Stomach smooth muscle (tissue), 2 donors: ENCODE data around the gene ACSL3.

Experiments
- H3K27ac ChIP-seq: one replicate; pipeline ENCODE4 v1.7.0; 2013; ENCODE audit warnings: mild to moderate bottlenecking, low read length, inconsistent platforms
- H3K27me3 ChIP-seq, 2 donors: one replicate each; pipeline ENCODE4 v1.7.0; 2013; ENCODE audit warnings: low read length in 2 of 2; ENCODE audit not compliant: insufficient read depth in 2 of 2, control insufficient read depth in 1 of 2
- H3K36me3 ChIP-seq, 2 donors: one replicate each; pipeline ENCODE4 v1.7.0; 2013; ENCODE audit warnings: low read length in 2 of 2; ENCODE audit not compliant: control insufficient read depth in 2 of 2, insufficient read depth in 2 of 2
- H3K4me1 ChIP-seq: one replicate; pipeline ENCODE4 v1.7.0; 2013; ENCODE audit warnings: low read length; ENCODE audit not compliant: control insufficient read depth, insufficient read depth
- H3K4me3 ChIP-seq, 2 donors: one replicate each; pipeline ENCODE4 v1.7.0; 2013; ENCODE audit warnings: low read length in 2 of 2
- H3K9ac ChIP-seq, 2 donors: one replicate each; pipeline ENCODE4 v1.7.0; 2013; ENCODE audit warnings: low read length in 2 of 2, mild to moderate bottlenecking in 1 of 2
- H3K9me3 ChIP-seq, 2 donors: one replicate each; pipeline ENCODE4 v1.7.0; 2013; ENCODE audit warnings: low read length in 2 of 2; ENCODE audit not compliant: control insufficient read depth in 2 of 2
- donor health status: healthy.
- donor health status: Pancreatic carcinoma.

The ACSL3 gene

GRCh38 chr2:222942977-222943376 is 82.1 kb downstream of the ACSL3 start:
- H3K4me3 ChIP-seq = no peak overlapping the region
- H3K9me3 ChIP-seq = peaks cover 0 to 4% of the 10 kb centered on the region in 2 donors
- H3K36me3 ChIP-seq = peaks cover 3% of the 10 kb centered on the region in 2 donors
- no peaks in the 10 kb centered on the region for H3K27me3 ChIP-seq
- no peaks in the 10 kb centered on the region for H3K4me1 ChIP-seq
- no peak overlapping the region for H3K9ac ChIP-seq
- no peak overlapping the region for H3K27ac ChIP-seq

GRCh38 chr2:222943820-222944219 is 83.0 kb downstream of the ACSL3 start:
- H3K9me3 ChIP-seq = no peaks in the 10 kb centered on the region
- H3K9ac ChIP-seq = no peak overlapping the region
- no peaks in the 10 kb centered on the region for H3K4me1 ChIP-seq
- peaks cover 0 to 3% of the 10 kb centered on the region in 2 donors for H3K36me3 ChIP-seq
- H3K27me3 ChIP-seq = no peaks in the 10 kb centered on the region
- H3K4me3 ChIP-seq = no peak overlapping the region
- no peak overlapping the region for H3K27ac ChIP-seq

GRCh38 chr2:222944552-222944951 is 83.7 kb downstream of the ACSL3 start:
- H3K9ac ChIP-seq = no peak overlapping the region
- no peaks in the 10 kb centered on the region for H3K27me3 ChIP-seq
- H3K27ac ChIP-seq = no peak overlapping the region
- H3K9me3 ChIP-seq = no peaks in the 10 kb centered on the region
- no peaks in the 10 kb centered on the region for H3K4me1 ChIP-seq
- H3K4me3 ChIP-seq = no peak overlapping the region
- peaks cover 0 to 2% of the 10 kb centered on the region in 2 donors for H3K36me3 ChIP-seq

GRCh38 chr2:222944971-222945740 is 84.3 kb downstream of the ACSL3 start:
- Histone ChIP-seq H3K9me3 (no peaks in the 10 kb centered on the region), H3K4me3 (no peak overlapping the region), H3K9ac (no peak overlapping the region), H3K27me3 (no peaks in the 10 kb centered on the region), H3K27ac (no peak overlapping the region), H3K4me1 (no peaks in the 10 kb centered on the region), H3K36me3 (no peaks in the 10 kb centered on the region)

GRCh38 chr2:222945887-222946286 is 85.1 kb downstream of the ACSL3 start:
- Histone ChIP-seq H3K36me3 (no peaks in the 10 kb centered on the region), H3K9me3 (no peaks in the 10 kb centered on the region), H3K4me1 (no peaks in the 10 kb centered on the region), H3K27me3 (no peaks in the 10 kb centered on the region), H3K27ac (no peak overlapping the region), H3K9ac (no peak overlapping the region), H3K4me3 (no peak overlapping the region)

- Histone ChIP-seq H3K9ac (no peak overlapping the region), H3K36me3 (no peaks in the 10 kb centered on the region), H3K27ac (no peak overlapping the region), H3K4me1 (no peaks in the 10 kb centered on the region), H3K9me3 (no peaks in the 10 kb centered on the region), H3K4me3 (no peak overlapping the region), H3K27me3 (no peaks in the 10 kb centered on the region)
These were observed 86.0 kb downstream of the ACSL3 start for GRCh38 chr2:222946700-222947287.

GRCh38 chr2:222949073-222949472 is 88.2 kb downstream of the ACSL3 start:
- Histone ChIP-seq H3K27ac (no peak overlapping the region), H3K4me3 (no peak overlapping the region), H3K9me3 (no peaks in the 10 kb centered on the region), H3K36me3 (no peaks in the 10 kb centered on the region), H3K4me1 (no peaks in the 10 kb centered on the region), H3K27me3 (no peaks in the 10 kb centered on the region), H3K9ac (no peak overlapping the region)

- no peaks in the 10 kb centered on the region for H3K27me3 ChIP-seq
- no peaks in the 10 kb centered on the region for H3K36me3 ChIP-seq
- H3K4me1 ChIP-seq = no peaks in the 10 kb centered on the region
- no peak overlapping the region for H3K27ac ChIP-seq
- H3K9me3 ChIP-seq = no peaks in the 10 kb centered on the region
- H3K4me3 ChIP-seq = no peak overlapping the region
- no peak overlapping the region for H3K9ac ChIP-seq
These were observed 89.0 kb downstream of the ACSL3 start for GRCh38 chr2:222949690-222950323.

GRCh38 chr2:222950638-222951285 is 89.9 kb downstream of the ACSL3 start:
- no peaks in the 10 kb centered on the region for H3K9me3 ChIP-seq
- no peak overlapping the region for H3K9ac ChIP-seq
- no peaks in the 10 kb centered on the region for H3K27me3 ChIP-seq
- H3K4me1 ChIP-seq = no peaks in the 10 kb centered on the region
- no peak overlapping the region for H3K4me3 ChIP-seq
- H3K36me3 ChIP-seq = no peaks in the 10 kb centered on the region
- H3K27ac ChIP-seq = no peak overlapping the region

GRCh38 chr2:222952204-222952603 is 91.4 kb downstream of the ACSL3 start:
- Histone ChIP-seq H3K4me1 (no peaks in the 10 kb centered on the region), H3K9ac (no peak overlapping the region), H3K27ac (no peak overlapping the region), H3K27me3 (no peaks in the 10 kb centered on the region), H3K36me3 (no peaks in the 10 kb centered on the region), H3K9me3 (no peaks in the 10 kb centered on the region), H3K4me3 (no peak overlapping the region)
